HG03280 (cell line): ENCODE data around the gene SPATC1L.
"Not testable (repeated sequence)": the region's sequence is repeated elsewhere in the genome, so short reads cannot be mapped to it uniquely, and the experiment has no call there.

Source experiments
- ATAC-seq: cut with Tn5 transposase; IDR thresholded peaks from one replicate; pipeline ENCODE4 v1.9.1; 2021; ENCODE audit warnings: mild to moderate bottlenecking, moderate library complexity; ENCODE audit not compliant: unreplicated experiment

Gene SPATC1L

DNA sequence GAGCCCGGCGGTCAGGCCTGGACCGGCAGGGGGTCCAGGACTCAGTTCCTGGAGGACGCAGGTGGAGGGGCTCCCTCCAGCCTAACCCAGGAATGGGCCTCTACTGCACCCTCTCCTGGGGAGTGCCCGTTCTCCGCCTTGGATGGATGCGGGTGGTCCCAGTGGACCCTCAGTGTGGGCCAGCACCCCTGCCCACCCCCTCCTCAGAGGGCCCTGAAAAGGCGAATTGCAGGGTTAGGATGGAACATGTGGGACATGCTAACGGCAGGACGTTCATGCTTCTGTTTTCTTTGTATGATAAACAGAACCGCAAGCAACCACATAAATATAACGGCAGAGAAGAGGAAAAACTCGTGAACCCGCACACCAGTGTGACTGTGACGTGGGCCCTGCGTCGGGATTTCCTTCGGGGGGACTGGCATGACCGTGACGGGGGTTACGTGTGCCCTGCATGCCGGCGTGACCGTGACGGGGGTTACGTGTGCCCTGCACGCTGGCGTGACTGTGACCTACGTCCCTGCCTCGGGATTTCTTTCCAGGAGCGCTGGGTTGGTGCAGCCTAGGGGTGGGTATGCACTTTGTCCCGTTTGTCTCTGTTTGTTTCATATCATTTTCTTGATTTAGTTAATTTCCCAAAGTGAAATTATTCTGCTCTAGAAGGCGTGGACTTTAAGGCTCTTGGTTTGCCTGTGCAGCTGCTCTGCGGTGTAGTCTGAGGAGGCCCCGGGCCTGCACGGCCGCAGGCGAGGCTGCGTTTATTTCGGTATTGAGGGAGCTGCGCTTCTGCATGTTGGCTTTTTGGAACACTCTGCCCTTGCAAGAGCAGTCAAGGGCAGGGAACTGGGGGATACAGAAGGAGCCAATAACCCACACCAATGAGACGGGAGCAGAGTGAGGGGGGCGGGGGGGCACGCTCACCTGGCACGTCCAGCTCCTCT is 32.0 kb downstream of the SPATC1L start:
- ATAC-seq: no peak

DNA sequence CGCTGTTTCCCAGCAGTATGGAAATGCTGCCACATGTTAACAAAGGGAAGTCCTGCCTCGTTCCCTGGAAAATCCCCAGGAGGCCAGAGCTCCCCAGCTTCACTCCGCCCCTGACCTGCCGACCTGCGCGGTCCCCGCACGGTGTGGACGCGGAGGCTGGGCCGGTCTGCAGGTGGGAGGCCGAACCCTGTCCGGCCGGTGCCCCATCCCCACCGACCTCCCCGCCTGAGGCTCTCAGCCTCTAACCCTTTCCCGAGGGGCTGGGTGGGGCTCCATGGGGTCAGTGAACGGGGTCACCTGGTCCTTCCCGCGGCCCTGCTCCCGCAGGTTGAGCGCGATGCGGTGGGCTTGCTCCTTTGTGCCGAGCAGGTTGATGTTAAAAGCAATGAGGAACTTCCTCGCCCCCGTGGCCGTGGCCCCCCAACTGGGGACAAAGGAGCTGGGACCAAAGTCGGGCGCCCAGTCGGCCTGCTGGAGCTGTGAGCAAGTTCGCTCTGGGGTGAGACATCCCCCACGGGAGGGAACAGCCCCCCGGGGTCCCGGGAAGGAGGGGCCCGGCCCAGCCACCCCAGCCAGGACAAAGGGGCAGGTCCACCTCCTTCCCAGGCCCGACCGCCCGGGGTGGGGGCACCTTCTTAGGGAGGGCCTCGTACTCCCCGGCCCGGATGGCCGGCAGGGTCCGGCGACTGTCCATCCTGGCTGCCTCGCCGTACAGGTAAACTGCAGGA is 32.8 kb downstream of the SPATC1L start:
- ATAC-seq: no peak

DNA sequence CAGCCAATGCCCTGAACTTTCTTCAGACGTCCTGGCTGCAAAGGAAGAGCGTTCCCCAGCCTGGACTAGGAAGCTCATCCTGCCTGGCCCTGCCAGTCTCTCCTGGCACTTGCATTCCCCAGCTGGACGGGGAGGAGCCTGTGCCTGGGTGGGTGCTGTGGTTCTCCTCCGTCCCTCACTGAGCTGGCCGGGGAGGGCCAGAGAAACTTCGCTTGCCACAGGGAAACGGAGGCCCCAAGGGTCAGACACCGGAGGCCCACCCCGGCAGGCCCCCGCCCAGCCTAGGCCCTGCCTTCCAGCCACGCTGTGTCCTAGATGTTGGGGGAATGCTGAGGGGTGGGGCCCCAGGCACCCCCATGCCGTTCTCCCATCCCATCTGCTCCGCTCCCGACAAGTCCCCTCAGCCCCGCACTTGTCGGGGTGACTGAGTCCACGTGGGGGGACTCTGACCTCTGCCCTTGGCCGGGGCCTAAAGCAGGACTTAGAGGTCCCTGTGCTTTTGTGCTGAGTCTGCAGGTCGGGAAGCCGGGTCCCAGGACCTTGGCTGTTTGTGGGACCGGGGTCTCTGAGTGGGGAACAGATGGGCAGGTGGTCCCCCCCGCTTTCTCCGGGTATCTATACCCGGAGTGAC is 33.7 kb downstream of the SPATC1L start:
- no peak for ATAC-seq

GRCh38 chr21:46150073-46150472 is 34.2 kb downstream of the SPATC1L start:
- no peak for ATAC-seq

- ATAC-seq: no peak
These were observed 34.9 kb downstream of the SPATC1L start for GRCh38 chr21:46149205-46149901.

GRCh38 chr21:46148106-46148505 is 36.2 kb downstream of the SPATC1L start:
- ATAC-seq: no peak

DNA sequence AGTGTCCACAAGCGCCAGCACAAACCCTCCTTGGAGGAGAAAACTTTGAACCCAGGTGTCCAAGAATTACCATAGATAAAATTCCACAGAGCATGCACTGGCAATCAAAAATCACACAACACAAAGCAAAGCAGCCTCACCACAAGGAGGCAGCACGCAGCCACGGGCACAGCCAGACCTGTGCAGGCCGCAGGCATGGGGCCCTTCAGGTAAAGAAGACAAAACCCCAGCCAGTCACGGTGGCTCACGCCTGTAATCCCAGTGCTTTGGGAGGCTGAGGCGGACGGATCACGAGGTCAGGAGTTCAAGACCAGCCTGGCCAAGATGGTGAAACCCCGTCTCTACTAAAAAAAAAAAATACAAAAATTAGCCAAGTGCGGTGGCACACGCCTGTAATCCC is 36.8 kb downstream of the SPATC1L start:
- not testable (repeated sequence) for ATAC-seq

DNA sequence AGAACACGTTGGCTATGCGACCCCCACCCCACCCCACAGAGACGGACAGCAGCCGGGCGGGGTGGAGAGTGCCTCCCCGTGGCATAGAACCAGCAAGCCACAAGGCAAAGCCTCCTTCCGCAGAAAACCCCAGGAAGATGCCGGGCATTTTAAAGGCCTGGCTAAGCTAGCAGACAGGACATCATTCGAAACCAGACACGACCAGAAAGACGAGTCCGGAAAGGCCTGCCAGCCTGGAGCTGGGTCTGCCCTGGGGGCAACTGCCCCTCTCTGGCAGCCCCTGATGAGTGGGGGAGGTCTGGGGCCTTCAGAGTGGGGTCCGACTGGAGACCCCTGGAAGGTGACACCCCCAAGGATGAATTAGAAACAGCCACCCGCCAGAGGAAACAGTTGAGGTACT is 37.4 kb downstream of the SPATC1L start:
- ATAC-seq: no peak

- no peak for ATAC-seq
These were observed 38.2 kb downstream of the SPATC1L start for GRCh38 chr21:46145840-46146691.

- ATAC-seq: no peak
These were observed 39.0 kb downstream of the SPATC1L start for GRCh38 chr21:46145159-46145839.

DNA sequence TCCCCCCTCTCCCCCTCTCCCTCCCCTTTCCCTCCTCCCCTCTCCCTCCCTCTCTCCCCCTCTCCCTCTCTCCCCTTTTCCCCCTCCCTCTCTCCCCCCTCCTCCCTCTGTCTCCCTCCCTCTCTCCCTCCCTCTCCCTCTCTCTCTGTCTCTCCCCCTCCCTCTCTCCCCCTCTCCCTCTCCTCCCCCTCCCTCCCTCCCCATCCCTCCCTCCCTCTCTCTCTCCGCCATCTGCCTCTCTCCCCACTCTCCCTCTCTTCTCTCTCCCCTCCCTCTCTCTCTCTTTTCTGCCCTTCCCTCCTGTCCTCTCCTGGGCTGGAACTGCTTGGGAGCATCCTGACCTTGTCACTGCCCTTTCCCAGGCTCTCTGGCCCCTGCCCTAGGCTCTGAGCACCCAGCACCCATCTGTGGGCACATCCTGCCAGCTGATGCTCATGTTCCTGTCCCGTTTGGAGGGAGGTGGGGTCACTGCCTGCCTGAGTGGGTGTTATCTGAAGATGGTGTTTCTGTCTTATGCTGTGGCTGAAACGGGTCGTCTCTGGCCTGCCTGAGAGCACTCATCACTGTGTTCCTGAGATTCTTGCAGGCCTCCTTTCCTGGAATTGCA is 39.7 kb downstream of the SPATC1L start:
- no peak for ATAC-seq

- no peak for ATAC-seq
These were observed 41.4 kb downstream of the SPATC1L start for GRCh38 chr21:46142582-46143473.

- ATAC-seq: no peak
These were observed 42.3 kb downstream of the SPATC1L start for GRCh38 chr21:46141767-46142581.

DNA sequence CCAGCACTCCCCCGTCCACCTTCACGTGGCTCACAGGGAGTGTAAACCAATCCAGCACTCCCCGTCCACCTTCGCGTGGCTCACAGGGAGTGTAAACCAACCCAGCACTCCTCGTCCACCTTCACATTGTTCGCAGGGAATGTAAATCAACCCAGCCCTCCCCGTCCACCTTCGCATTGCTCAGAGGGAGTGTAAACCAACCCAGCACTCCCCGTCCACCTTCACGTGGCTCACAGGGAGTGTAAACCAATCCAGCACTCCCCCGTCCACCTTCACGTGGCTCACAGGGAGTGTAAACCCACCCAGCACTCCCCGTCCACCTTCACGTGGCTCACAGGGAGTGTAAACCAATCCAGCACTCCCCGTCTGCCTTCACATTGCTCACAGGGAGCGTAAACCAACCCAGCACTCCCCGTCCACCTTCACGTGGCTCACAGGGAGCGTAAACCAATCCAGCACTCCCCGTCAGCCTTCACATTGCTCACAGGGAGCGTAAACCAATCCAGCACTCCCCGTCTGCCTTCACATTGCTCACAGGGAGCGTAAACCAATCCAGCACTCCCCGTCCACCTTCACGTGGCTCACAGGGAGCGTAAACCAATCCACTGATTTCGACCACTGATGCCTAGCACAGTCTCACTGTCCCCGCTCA is 43.8 kb downstream of the SPATC1L start:
- ATAC-seq: not testable (repeated sequence)

DNA sequence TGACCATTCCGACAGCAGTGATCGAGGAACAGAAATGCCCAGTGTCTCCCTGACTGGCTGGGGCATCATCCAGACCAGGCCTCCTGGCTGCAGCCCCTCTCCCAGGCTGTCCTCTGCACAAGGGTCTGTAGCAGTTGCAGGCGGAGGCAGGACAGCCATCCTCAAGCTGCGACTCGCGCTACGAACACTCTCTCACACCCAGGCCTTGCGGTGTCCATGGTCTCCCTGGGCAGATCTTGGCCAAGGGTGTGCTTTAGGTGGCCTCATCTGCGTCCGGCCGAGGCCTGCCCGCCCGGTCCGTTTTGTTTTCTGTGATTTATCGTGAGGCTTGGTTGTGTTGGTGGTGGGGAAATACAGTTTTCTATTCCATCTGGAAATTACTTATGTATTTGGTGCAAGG is 44.6 kb downstream of the SPATC1L start:
- no peak for ATAC-seq

- no peak for ATAC-seq
These were observed 45.8 kb downstream of the SPATC1L start for GRCh38 chr21:46138383-46138970.
